H9 (cell line): Measurements from ENCODE around the gene PHLPP2. TPM values are rescaled to one million over a fixed set of nuclear protein-coding genes. Genes with fewer than 3 reads are reported as not detected.

Experiments
- DNase-seq: peaks from one replicate; pipeline ENCODE4 v3.0.0-alpha.2; 2017
- H2AFZ ChIP-seq: one replicate; pipeline ENCODE4 v1.6.1; 2013; ENCODE audit warnings: mild to moderate bottlenecking, low read length, control low read depth, moderate library complexity
- H2AK5ac ChIP-seq: 2 replicates; pipeline ENCODE4 v1.6.1; 2013; ENCODE audit warnings: low read length, control low read depth, mixed read lengths; ENCODE audit not compliant: insufficient read length
- H2BK120ac ChIP-seq: one replicate; pipeline ENCODE4 v1.6.1; 2013; ENCODE audit warnings: low read depth, mild to moderate bottlenecking, low read length, control low read depth, inconsistent platforms; ENCODE audit not compliant: poor library complexity, severe bottlenecking
- H2BK12ac ChIP-seq: 2 replicates; pipeline ENCODE4 v1.6.1; 2013; ENCODE audit warnings: low read length, control low read depth, mixed read lengths, low read depth; ENCODE audit not compliant: insufficient read length
- H2BK15ac ChIP-seq: 2 replicates; pipeline ENCODE4 v1.6.1; 2013; ENCODE audit warnings: low read depth, low read length, control low read depth
- H2BK20ac ChIP-seq: one replicate; pipeline ENCODE4 v1.6.1; 2013; ENCODE audit warnings: low read depth, mild to moderate bottlenecking, low read length, control low read depth, inconsistent platforms; ENCODE audit not compliant: poor library complexity, severe bottlenecking
- H2BK5ac ChIP-seq: 2 replicates; pipeline ENCODE4 v1.6.1; 2013; ENCODE audit warnings: low read length, control low read depth, mixed read lengths; ENCODE audit not compliant: insufficient read length
- H3K14ac ChIP-seq: 2 replicates; pipeline ENCODE4 v1.6.1; 2013; ENCODE audit warnings: low read length, control low read depth; ENCODE audit not compliant: insufficient read depth
- H3K18ac ChIP-seq: 2 replicates; pipeline ENCODE4 v1.6.1; 2013; ENCODE audit warnings: low read depth, mild to moderate bottlenecking, mixed read lengths, low read length, control low read depth; ENCODE audit not compliant: insufficient read length
- H3K23ac ChIP-seq: 2 replicates; pipeline ENCODE4 v1.6.1; 2013; ENCODE audit warnings: low read length, control low read depth, mixed read lengths, low read depth; ENCODE audit not compliant: insufficient read length
- H3K23me2 ChIP-seq: 2 replicates; pipeline ENCODE4 v1.6.1; 2013; ENCODE audit warnings: low read depth, mild to moderate bottlenecking, mixed read lengths, low read length, control low read depth; ENCODE audit not compliant: insufficient read length, poor library complexity, severe bottlenecking
- H3K27ac ChIP-seq: 2 replicates; pipeline ENCODE4 v1.5.1; 2013; ENCODE audit warnings: low read length, control low read depth, mixed read lengths, low read depth; ENCODE audit not compliant: insufficient read length
- H3K27me3 ChIP-seq: 2 replicates; pipeline ENCODE4 v1.6.1; 2013; ENCODE audit warnings: low read length, control low read depth, inconsistent platforms; ENCODE audit not compliant: insufficient read depth
- H3K4ac ChIP-seq: 2 replicates; pipeline ENCODE4 v1.6.1; 2013; ENCODE audit warnings: low read depth, mild to moderate bottlenecking, control low read depth, inconsistent platforms, low read length, moderate library complexity
- H3K4me1 ChIP-seq: 2 replicates; pipeline ENCODE4 v1.6.1; 2013; ENCODE audit warnings: low read length, control low read depth, inconsistent platforms; ENCODE audit not compliant: insufficient read depth
- H3K4me2 ChIP-seq: 2 replicates; pipeline ENCODE4 v1.6.1; 2013; ENCODE audit warnings: low read length, control low read depth, mixed read lengths; ENCODE audit not compliant: insufficient read length, insufficient read depth
- H3K56ac ChIP-seq: 2 replicates; pipeline ENCODE4 v1.6.1; 2013; ENCODE audit warnings: low read depth, mild to moderate bottlenecking, mixed read lengths, low read length, control low read depth; ENCODE audit not compliant: insufficient read length
- H3K79me1 ChIP-seq: 2 replicates; pipeline ENCODE4 v1.6.1; 2013; ENCODE audit warnings: low read depth, mild to moderate bottlenecking, moderate library complexity, low read length, control low read depth, inconsistent platforms; ENCODE audit not compliant: insufficient read depth, poor library complexity, severe bottlenecking
- H3K79me2 ChIP-seq: 2 replicates; pipeline ENCODE4 v1.6.1; 2013; ENCODE audit warnings: low read length, control low read depth, inconsistent platforms; ENCODE audit not compliant: insufficient read depth
- H3K9ac ChIP-seq: 2 replicates; pipeline ENCODE4 v1.6.1; 2013; ENCODE audit warnings: low read length, control low read depth, mixed read lengths; ENCODE audit not compliant: insufficient read length; ENCODE audit errors: extremely low read depth
- H3K9me3 ChIP-seq: one replicate; pipeline ENCODE4 v1.6.1; 2013; ENCODE audit warnings: low read depth, low read length, inconsistent platforms; ENCODE audit not compliant: control insufficient read depth
- H3T11ph ChIP-seq: one replicate; pipeline ENCODE4 v1.6.1; 2013; ENCODE audit warnings: mild to moderate bottlenecking, low read length, control low read depth, inconsistent platforms
- H4K20me1 ChIP-seq: one replicate; pipeline ENCODE4 v1.6.1; 2013; ENCODE audit not compliant: control insufficient read depth, insufficient read length, insufficient read depth
- H4K5ac ChIP-seq: 2 replicates; pipeline ENCODE4 v1.6.1; 2013; ENCODE audit warnings: low read depth, mild to moderate bottlenecking, mixed read lengths, low read length, control low read depth; ENCODE audit not compliant: insufficient read length
- H4K8ac ChIP-seq: replicated peaks from 2 replicates; pipeline ENCODE4 v1.6.1; 2013; ENCODE audit warnings: low read length, control low read depth, mixed read lengths, low read depth; ENCODE audit not compliant: insufficient read length
- H4K91ac ChIP-seq: 2 replicates; pipeline ENCODE4 v1.6.1; 2013; ENCODE audit warnings: low read depth, mild to moderate bottlenecking, moderate library complexity, mixed read lengths, low read length, control low read depth; ENCODE audit not compliant: insufficient read length
- H3K27ac Mint-ChIP-seq, 3 experiments: 2 replicates in 2 of 3; 3 replicates in 1 of 3; pipeline ENCODE4 v1.8.0; 2020 to 2021; ENCODE audit warnings: mixed read lengths in 3 of 3, mild to moderate bottlenecking in 1 of 3, moderate library complexity in 1 of 3
- H3K27me3 Mint-ChIP-seq: 2 replicates; pipeline ENCODE4 v1.8.0; 2021; ENCODE audit warnings: low read depth, mild to moderate bottlenecking, moderate library complexity, mixed read lengths
- H3K36me3 Mint-ChIP-seq, 3 experiments: 2 replicates in 2 of 3; 3 replicates in 1 of 3; pipeline ENCODE4 v1.8.0; 2020 to 2021; ENCODE audit warnings: low read depth in 3 of 3, mixed read lengths in 3 of 3; ENCODE audit not compliant: insufficient read depth in 1 of 3
- H3K4me1 Mint-ChIP-seq, 2 experiments: 2 replicates each; pipeline ENCODE4 v1.8.0; 2020; ENCODE audit warnings: mixed read lengths in 2 of 2
- H3K4me3 Mint-ChIP-seq, 2 experiments: 2 replicates in 1 of 2; 3 replicates in 1 of 2; pipeline ENCODE4 v1.8.0; 2020 to 2021; ENCODE audit warnings: mild to moderate bottlenecking in 2 of 2, mixed read lengths in 2 of 2, moderate library complexity in 1 of 2
- H3K9me3 Mint-ChIP-seq, 2 experiments: 2 replicates in 1 of 2; 3 replicates in 1 of 2; pipeline ENCODE4 v1.8.0; 2020; ENCODE audit warnings: mild to moderate bottlenecking in 2 of 2, mixed read lengths in 2 of 2, moderate library complexity in 1 of 2
- WGBS: extraction: QIAGEN DNeasy Blood & Tissue Kit; methylation state at CpG from one replicate; pipeline ENCODE4 v1.1.7; 2013; ENCODE audit warnings: missing lambda C conversion rate, low lambda C conversion rate, mixed read lengths; ENCODE audit not compliant: insufficient read length; ENCODE audit errors: extremely low coverage; 5-methylcytosine and 5-hydroxymethylcytosine counted together
- total RNA-seq: library from RNA; stranded (reverse); gene quantifications from 2 replicates; pipeline ENCODE4 v1.2.1, GENCODE V29; 2021
- TF ChIP-seq, protein P1 (sequence below): fragments of 200-600 bp; sonication (generic); conservative IDR thresholded peaks from 3 replicates; pipeline ENCODE4 v1.8.0; 2021; ENCODE audit warnings: antibody characterized with exemption, mild to moderate bottlenecking

Gene PHLPP2
- total RNA-seq, 1 experiment from 2014 or later: 23.2 TPM

GRCh38 chr16:71637398-71637797 lies 87.1 kb downstream of the PHLPP2 start:
- Mint-ChIP-seq H3K9me3 (no peaks in the 10 kb centered on the region), H3K36me3 (peaks cover 11 to 50% (median 41%) of the 10 kb centered on the region in 3 experiments; a peak in 6 of 7 replicates), H3K4me3 (no peak overlapping the region; a peak in 2 of 5 replicates), H3K4me1 (peaks cover 25 to 31% of the 10 kb centered on the region in 2 experiments), H3K27ac (peak overlapping the region; percentile 61 to 90 (median 89); a peak in 6 of 7 replicates), H3K27me3 (no peaks in the 10 kb centered on the region)
- H3K23me2 ChIP-seq: no peaks in the 10 kb centered on the region
- peak; percentile 65 for DNase-seq
- H4K20me1 ChIP-seq: no peaks in the 10 kb centered on the region
- H3K9me3 ChIP-seq: no peaks in the 10 kb centered on the region
- no peak overlapping the region for H2AK5ac ChIP-seq
- no peaks in the 10 kb centered on the region for H3K27me3 ChIP-seq
- TF ChIP-seq, protein P1, sequence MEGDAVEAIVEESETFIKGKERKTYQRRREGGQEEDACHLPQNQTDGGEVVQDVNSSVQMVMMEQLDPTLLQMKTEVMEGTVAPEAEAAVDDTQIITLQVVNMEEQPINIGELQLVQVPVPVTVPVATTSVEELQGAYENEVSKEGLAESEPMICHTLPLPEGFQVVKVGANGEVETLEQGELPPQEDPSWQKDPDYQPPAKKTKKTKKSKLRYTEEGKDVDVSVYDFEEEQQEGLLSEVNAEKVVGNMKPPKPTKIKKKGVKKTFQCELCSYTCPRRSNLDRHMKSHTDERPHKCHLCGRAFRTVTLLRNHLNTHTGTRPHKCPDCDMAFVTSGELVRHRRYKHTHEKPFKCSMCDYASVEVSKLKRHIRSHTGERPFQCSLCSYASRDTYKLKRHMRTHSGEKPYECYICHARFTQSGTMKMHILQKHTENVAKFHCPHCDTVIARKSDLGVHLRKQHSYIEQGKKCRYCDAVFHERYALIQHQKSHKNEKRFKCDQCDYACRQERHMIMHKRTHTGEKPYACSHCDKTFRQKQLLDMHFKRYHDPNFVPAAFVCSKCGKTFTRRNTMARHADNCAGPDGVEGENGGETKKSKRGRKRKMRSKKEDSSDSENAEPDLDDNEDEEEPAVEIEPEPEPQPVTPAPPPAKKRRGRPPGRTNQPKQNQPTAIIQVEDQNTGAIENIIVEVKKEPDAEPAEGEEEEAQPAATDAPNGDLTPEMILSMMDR: no peak
- no peak overlapping the region for H4K5ac ChIP-seq
- peaks cover 7% of the 10 kb centered on the region for H3K4me1 ChIP-seq
- no peak overlapping the region for H3T11ph ChIP-seq
- H2BK5ac ChIP-seq: no peak overlapping the region
- no peak overlapping the region for H3K23ac ChIP-seq
- no peak overlapping the region for H2BK12ac ChIP-seq
- H3K27ac ChIP-seq: no peak overlapping the region
- H2BK15ac ChIP-seq: no peak overlapping the region
- H3K9ac ChIP-seq: no peak overlapping the region
- no peak overlapping the region for H3K18ac ChIP-seq
- H3K56ac ChIP-seq: no peak overlapping the region
- H4K91ac ChIP-seq: no peak overlapping the region
- no peak overlapping the region for H2BK120ac ChIP-seq
- no peak overlapping the region for H3K14ac ChIP-seq
- no peaks in the 10 kb centered on the region for H3K79me1 ChIP-seq
- no peak overlapping the region for H2BK20ac ChIP-seq
- no peak overlapping the region for H3K4ac ChIP-seq
- no peak overlapping the region for H4K8ac ChIP-seq
- H2AFZ ChIP-seq: no peak overlapping the region
- no CpG with 5 or more reads among the region's 3 CpGs for WGBS
- no peak overlapping the region for H3K4me2 ChIP-seq
- H3K79me2 ChIP-seq: no peaks in the 10 kb centered on the region
